Loucy (cell line): ENCODE measurements around the gene CUL1.

ENCODE experiments used
- H2AFZ ChIP-seq: fragments of 200-600 bp; sonication (generic); 2 replicates; pipeline ENCODE4 v1.6.0; 2016; ENCODE audit warnings: antibody characterized with exemption, mild to moderate bottlenecking, low read length, moderate library complexity
- H3F3A ChIP-seq: fragments of 200-600 bp; 2 replicates; pipeline ENCODE4 v1.6.0; 2016; ENCODE audit warnings: antibody characterized with exemption, low read depth, mild to moderate bottlenecking
- H3K27me3 ChIP-seq: fragments of 200-600 bp; sonication (generic); 2 replicates; pipeline ENCODE4 v1.6.1; 2014; ENCODE audit warnings: low read length, mild to moderate bottlenecking; ENCODE audit not compliant: insufficient read depth, poor library complexity, severe bottlenecking
- H3K36me3 ChIP-seq: fragments of 200-600 bp; sonication (generic); 2 replicates; pipeline ENCODE4 v1.6.1; 2016; ENCODE audit warnings: low read length; ENCODE audit not compliant: insufficient read depth
- H3K4me1 ChIP-seq: fragments of 200-600 bp; sonication (generic); 2 replicates; pipeline ENCODE4 v1.5.1; 2014; ENCODE audit warnings: low read length, mild to moderate bottlenecking; ENCODE audit not compliant: insufficient read depth, poor library complexity, severe bottlenecking
- H3K4me2 ChIP-seq: fragments of 200-600 bp; sonication (generic); 2 replicates; pipeline ENCODE4 v1.6.0; 2014; ENCODE audit warnings: antibody characterized with exemption, low read length, low read depth, mild to moderate bottlenecking; ENCODE audit not compliant: poor library complexity, severe bottlenecking
- H3K4me3 ChIP-seq: fragments of 200-600 bp; sonication (generic); 2 replicates; pipeline ENCODE4 v1.5.1; 2014; ENCODE audit warnings: low read length, mild to moderate bottlenecking, mixed read lengths; ENCODE audit not compliant: poor library complexity, severe bottlenecking
- H3K79me2 ChIP-seq: fragments of 200-600 bp; sonication (generic); 2 replicates; pipeline ENCODE4 v1.6.1; 2014; ENCODE audit warnings: low read length; ENCODE audit not compliant: insufficient read depth
- H3K9ac ChIP-seq: fragments of 200-600 bp; sonication (generic); 2 replicates; pipeline ENCODE4 v1.6.0; 2014; ENCODE audit warnings: mild to moderate bottlenecking, low read depth, low read length, moderate library complexity; ENCODE audit not compliant: poor library complexity, severe bottlenecking
- H3K9me2 ChIP-seq: fragments of 200-600 bp; sonication (generic); replicated peaks from 2 replicates; pipeline ENCODE4 v1.6.1; 2016; ENCODE audit warnings: low read depth, low read length, mixed read lengths
- H3K9me3 ChIP-seq: fragments of 200-600 bp; sonication (generic); 2 replicates; pipeline ENCODE4 v1.6.1; 2014; ENCODE audit warnings: mild to moderate bottlenecking, antibody characterized with exemption, low read length, low read depth; ENCODE audit not compliant: insufficient read depth
- H4K20me1 ChIP-seq: fragments of 200-600 bp; sonication (generic); 2 replicates; pipeline ENCODE4 v1.6.0; 2014; ENCODE audit warnings: antibody characterized with exemption, low read length, mild to moderate bottlenecking; ENCODE audit not compliant: insufficient read depth, poor library complexity, severe bottlenecking
- CTCF ChIP-seq: fragments of 200-600 bp; sonication (generic); conservative IDR thresholded peaks from 2 replicates; pipeline ENCODE4 v1.5.1; 2014; ENCODE audit warnings: mild to moderate bottlenecking, antibody characterized with exemption, low read length
- EZH2phosphoT487 ChIP-seq: fragments of 200-600 bp; IDR thresholded peaks from 2 replicates; pipeline ENCODE4 v1.6.1; 2018; ENCODE audit warnings: antibody characterized with exemption, mild to moderate bottlenecking, moderate library complexity, borderline replicate concordance

Gene CUL1

GRCh38 chr7:148819697-148820360 is 121.1 kb downstream of the CUL1 start:
- Histone ChIP-seq H3K4me3 (no peak overlapping the region), H3K4me1 (no peaks in the 10 kb centered on the region), H3F3A (no peaks in the 10 kb centered on the region), H3K27me3 (no peaks in the 10 kb centered on the region), H3K9me2 (no peaks in the 10 kb centered on the region), H3K4me2 (no peak overlapping the region), H3K36me3 (no peaks in the 10 kb centered on the region), H4K20me1 (no peaks in the 10 kb centered on the region), H3K9me3 (no peaks in the 10 kb centered on the region), H3K9ac (no peak overlapping the region), H2AFZ (no peak overlapping the region), H3K79me2 (no peaks in the 10 kb centered on the region)
- TF ChIP-seq EZH2phosphoT487 (no peak), CTCF (no peak)

- no peaks in the 10 kb centered on the region for H4K20me1 ChIP-seq
- no peak overlapping the region for H3K4me3 ChIP-seq
- H3K9ac ChIP-seq, result no peak overlapping the region
- TF ChIP-seq EZH2phosphoT487 (no peak), CTCF (no peak)
- H3K9me3 ChIP-seq, result no peaks in the 10 kb centered on the region
- no peak overlapping the region for H2AFZ ChIP-seq
- no peaks in the 10 kb centered on the region for H3K4me1 ChIP-seq
- no peaks in the 10 kb centered on the region for H3F3A ChIP-seq
- no peak overlapping the region for H3K4me2 ChIP-seq
- H3K27me3 ChIP-seq, result no peaks in the 10 kb centered on the region
- no peaks in the 10 kb centered on the region for H3K36me3 ChIP-seq
- H3K79me2 ChIP-seq, result no peaks in the 10 kb centered on the region
- H3K9me2 ChIP-seq, result no peaks in the 10 kb centered on the region
Measured at GRCh38 chr7:148821422-148821821, 122.7 kb downstream of the CUL1 start.

GRCh38 chr7:148824864-148825263 is 126.2 kb downstream of the CUL1 start:
- H3K36me3 ChIP-seq, result no peaks in the 10 kb centered on the region
- H2AFZ ChIP-seq, result no peak overlapping the region
- H4K20me1 ChIP-seq, result no peaks in the 10 kb centered on the region
- H3K9ac ChIP-seq, result no peak overlapping the region
- H3K4me3 ChIP-seq, result no peak overlapping the region
- H3K9me3 ChIP-seq, result no peaks in the 10 kb centered on the region
- H3K27me3 ChIP-seq, result no peaks in the 10 kb centered on the region
- no peaks in the 10 kb centered on the region for H3F3A ChIP-seq
- no peak overlapping the region for H3K4me2 ChIP-seq
- no peaks in the 10 kb centered on the region for H3K79me2 ChIP-seq
- TF ChIP-seq CTCF (no peak), EZH2phosphoT487 (no peak)
- H3K4me1 ChIP-seq, result no peaks in the 10 kb centered on the region
- no peaks in the 10 kb centered on the region for H3K9me2 ChIP-seq
